Mononuclear cell (primary cell): ENCODE data around the gene KLK3. TPM values are rescaled to one million over a fixed set of nuclear protein-coding genes. Genes with fewer than 3 reads are reported as not detected.
A peak's percentile ranks its signal among the peaks of the same experiment; 100 is the strongest.

Source experiments
- H3K27me3 ChIP-seq: 2 replicates; pipeline ENCODE4 v1.6.0; 2011; ENCODE audit warnings: low read length, control low read depth; ENCODE audit not compliant: insufficient read depth
- H3K4me1 ChIP-seq: 2 replicates; pipeline ENCODE4 v1.5.1; 2011; ENCODE audit warnings: mild to moderate bottlenecking, low read length, control low read depth; ENCODE audit not compliant: insufficient read depth
- H3K4me3 ChIP-seq: 2 replicates; pipeline ENCODE4 v1.5.1; 2011; ENCODE audit warnings: mild to moderate bottlenecking, low read length, moderate library complexity
- H3K9me3 ChIP-seq: 2 replicates; pipeline ENCODE4 v1.5.1; 2011; ENCODE audit warnings: low read depth, mild to moderate bottlenecking, control low read depth, low read length
- total RNA-seq: library from RNA; depleted of rRNA; stranded (reverse); fragments of >200 nt; gene quantifications from one replicate; pipeline ENCODE4 v1.2.3, GENCODE V29; 2012

Gene KLK3
- total RNA-seq, 1 donor: 0.31 TPM

GRCh38 chr19:50823389-50824042, 31.2 kb upstream of the KLK3 start, which contains the start of gene KLK1:
Gene KLK1 (minus strand): TSS chr19:50823787. CDS start chr19:50823748, 39 bp downstream.
- Histone ChIP-seq H3K27me3 (peaks cover 8% of the 10 kb centered on the region), H3K4me1 (peaks cover 8% of the 10 kb centered on the region), H3K9me3 (no peaks in the 10 kb centered on the region), H3K4me3 (no peak within 1 kb of the TSS)

GRCh38 chr19:50826492-50827240, 28.0 kb upstream of the KLK3 start:
- Histone ChIP-seq H3K4me3 (no peak overlapping the region), H3K4me1 (no peaks in the 10 kb centered on the region), H3K27me3 (no peaks in the 10 kb centered on the region)

GRCh38 chr19:50827476-50827875, 27.2 kb upstream of the KLK3 start:
- Histone ChIP-seq H3K4me3 (no peak overlapping the region), H3K27me3 (no peaks in the 10 kb centered on the region), H3K9me3 (no peaks in the 10 kb centered on the region), H3K4me1 (no peaks in the 10 kb centered on the region)

More at GRCh38 chr19:50826492-50827240, 28.0 kb upstream of the KLK3 start:
- no peaks in the 10 kb centered on the region for H3K9me3 ChIP-seq

- no peaks in the 10 kb centered on the region for H3K9me3 ChIP-seq
- H3K4me1 ChIP-seq: no peaks in the 10 kb centered on the region
- H3K27me3 ChIP-seq: peaks cover 3% of the 10 kb centered on the region
- no peak overlapping the region for H3K4me3 ChIP-seq
Observed at GRCh38 chr19:50829801-50830200, 24.9 kb upstream of the KLK3 start.

GRCh38 chr19:50830266-50831025, 24.3 kb upstream of the KLK3 start:
- no peaks in the 10 kb centered on the region for H3K9me3 ChIP-seq
- H3K4me3 ChIP-seq: no peak overlapping the region
- H3K4me1 ChIP-seq: peaks cover 2% of the 10 kb centered on the region
- H3K27me3 ChIP-seq: peaks cover 9% of the 10 kb centered on the region

- Histone ChIP-seq H3K4me3 (no peak overlapping the region), H3K9me3 (no peaks in the 10 kb centered on the region), H3K27me3 (peaks cover 11% of the 10 kb centered on the region), H3K4me1 (peaks cover 6% of the 10 kb centered on the region)
Observed at GRCh38 chr19:50831026-50831396, 23.7 kb upstream of the KLK3 start.

GRCh38 chr19:50832666-50833065, 22.0 kb upstream of the KLK3 start:
- H3K27me3 ChIP-seq: peaks cover 19% of the 10 kb centered on the region
- peaks cover 6% of the 10 kb centered on the region for H3K4me1 ChIP-seq
- no peaks in the 10 kb centered on the region for H3K9me3 ChIP-seq

GRCh38 chr19:50833117-50833801, 21.5 kb upstream of the KLK3 start, which contains the start of gene KLK15:
Gene KLK15 (minus strand): TSS chr19:50833574. CDS start chr19:50831492, 2,082 bp downstream.
- H3K27me3 ChIP-seq: peaks cover 19% of the 10 kb centered on the region
- no peaks in the 10 kb centered on the region for H3K9me3 ChIP-seq
- H3K4me3 ChIP-seq: no peak within 1 kb of the TSS
- peaks cover 6% of the 10 kb centered on the region for H3K4me1 ChIP-seq

More at GRCh38 chr19:50832666-50833065, 22.0 kb upstream of the KLK3 start:
- H3K4me3 ChIP-seq: no peak overlapping the region

GRCh38 chr19:50833802-50834167, 20.9 kb upstream of the KLK3 start:
- no peak overlapping the region for H3K4me3 ChIP-seq
- H3K4me1 ChIP-seq: peaks cover 6% of the 10 kb centered on the region
- peaks cover 19% of the 10 kb centered on the region for H3K27me3 ChIP-seq
- no peaks in the 10 kb centered on the region for H3K9me3 ChIP-seq

- Histone ChIP-seq H3K9me3 (no peaks in the 10 kb centered on the region), H3K4me1 (peaks cover 6% of the 10 kb centered on the region), H3K27me3 (peaks cover 19% of the 10 kb centered on the region), H3K4me3 (peak overlapping the region; percentile 33)
Observed at GRCh38 chr19:50835103-50835784, 19.5 kb upstream of the KLK3 start.

GRCh38 chr19:50835785-50836542, 18.8 kb upstream of the KLK3 start:
- Histone ChIP-seq H3K9me3 (no peaks in the 10 kb centered on the region), H3K4me1 (peaks cover 6% of the 10 kb centered on the region), H3K27me3 (peaks cover 19% of the 10 kb centered on the region), H3K4me3 (peak overlapping the region; percentile 33)

- H3K9me3 ChIP-seq: no peaks in the 10 kb centered on the region
- H3K4me3 ChIP-seq: no peak overlapping the region
- H3K27me3 ChIP-seq: peaks cover 19% of the 10 kb centered on the region
- H3K4me1 ChIP-seq: peaks cover 6% of the 10 kb centered on the region
Observed at GRCh38 chr19:50836543-50837195, 18.0 kb upstream of the KLK3 start.

- Histone ChIP-seq H3K4me1 (peaks cover 6% of the 10 kb centered on the region), H3K9me3 (no peaks in the 10 kb centered on the region), H3K4me3 (no peak overlapping the region)
Observed at GRCh38 chr19:50837300-50837699, 17.4 kb upstream of the KLK3 start.

More at GRCh38 chr19:50837300-50837699, 17.4 kb upstream of the KLK3 start:
- peaks cover 19% of the 10 kb centered on the region for H3K27me3 ChIP-seq
